ENCODE data around the gene TYW3. TPM values are rescaled to one million over a fixed set of nuclear protein-coding genes. Genes with fewer than 3 reads are reported as not detected.

The TYW3 gene
- total RNA-seq, 1 donor from 2014 or later, result 6.2 TPM

DNA sequence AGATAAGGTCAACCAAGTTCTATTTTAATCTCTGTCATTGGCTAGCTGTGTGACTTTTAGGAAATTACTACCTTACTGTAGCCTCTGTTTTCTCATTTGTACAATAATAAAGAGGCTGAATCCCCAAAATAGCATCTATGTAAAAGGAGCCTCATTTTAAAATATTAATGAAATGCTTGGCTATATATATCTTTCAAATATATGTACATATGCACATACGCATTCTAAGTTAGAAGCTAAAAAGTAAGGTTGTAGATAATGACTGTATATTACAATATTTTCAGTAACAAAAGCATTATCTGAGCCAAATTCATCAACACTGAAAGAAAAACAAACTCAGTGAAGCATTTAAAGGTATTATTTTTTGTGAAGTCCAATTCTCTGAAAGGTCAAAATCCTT lies 44.6 kb downstream of the TYW3 start:
- no peaks in the 10 kb centered on the region for H3K27me3 ChIP-seq
- H3K4me3 ChIP-seq, result no peak overlapping the region
- DNase-seq (ENCODE audit: low spot score in 2 of 2), result no peak
- no peaks in the 10 kb centered on the region for H3K4me1 ChIP-seq
- H3K9me3 ChIP-seq, result no peaks in the 10 kb centered on the region
- TF ChIP-seq, protein P1, sequence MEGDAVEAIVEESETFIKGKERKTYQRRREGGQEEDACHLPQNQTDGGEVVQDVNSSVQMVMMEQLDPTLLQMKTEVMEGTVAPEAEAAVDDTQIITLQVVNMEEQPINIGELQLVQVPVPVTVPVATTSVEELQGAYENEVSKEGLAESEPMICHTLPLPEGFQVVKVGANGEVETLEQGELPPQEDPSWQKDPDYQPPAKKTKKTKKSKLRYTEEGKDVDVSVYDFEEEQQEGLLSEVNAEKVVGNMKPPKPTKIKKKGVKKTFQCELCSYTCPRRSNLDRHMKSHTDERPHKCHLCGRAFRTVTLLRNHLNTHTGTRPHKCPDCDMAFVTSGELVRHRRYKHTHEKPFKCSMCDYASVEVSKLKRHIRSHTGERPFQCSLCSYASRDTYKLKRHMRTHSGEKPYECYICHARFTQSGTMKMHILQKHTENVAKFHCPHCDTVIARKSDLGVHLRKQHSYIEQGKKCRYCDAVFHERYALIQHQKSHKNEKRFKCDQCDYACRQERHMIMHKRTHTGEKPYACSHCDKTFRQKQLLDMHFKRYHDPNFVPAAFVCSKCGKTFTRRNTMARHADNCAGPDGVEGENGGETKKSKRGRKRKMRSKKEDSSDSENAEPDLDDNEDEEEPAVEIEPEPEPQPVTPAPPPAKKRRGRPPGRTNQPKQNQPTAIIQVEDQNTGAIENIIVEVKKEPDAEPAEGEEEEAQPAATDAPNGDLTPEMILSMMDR (IDR thresholded peaks at IDR 0.05), result no peak
- no peak overlapping the region for H3K27ac ChIP-seq
- H3K36me3 ChIP-seq, result no peaks in the 10 kb centered on the region
- intact Hi-C loops (cut with DNase I), result no loop called here

DNA sequence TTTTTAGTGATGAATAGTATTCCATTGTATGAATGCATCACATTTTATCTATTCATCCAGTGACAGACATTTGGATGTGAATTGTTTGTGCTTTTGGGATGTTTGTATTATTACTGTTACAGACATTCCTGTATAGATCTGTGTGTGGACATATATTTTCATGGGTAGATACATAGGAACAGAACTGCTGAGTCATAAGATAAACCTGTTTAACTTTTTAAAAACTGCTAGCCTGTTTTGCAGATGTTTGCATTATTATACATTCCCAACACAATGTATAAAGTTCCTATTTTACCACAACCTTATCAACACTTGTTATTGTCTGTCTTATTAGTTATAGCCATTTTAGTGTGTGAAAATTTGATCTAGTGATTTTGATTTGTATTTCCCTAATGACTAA lies 46.8 kb downstream of the TYW3 start:
- TF ChIP-seq, protein P1 (IDR thresholded peaks at IDR 0.05), result no peak
- intact Hi-C loops (cut with DNase I), result no loop called here
- Histone ChIP-seq H3K36me3 (no peaks in the 10 kb centered on the region), H3K9me3 (no peaks in the 10 kb centered on the region), H3K27ac (no peak overlapping the region), H3K4me3 (no peak overlapping the region), H3K27me3 (no peaks in the 10 kb centered on the region), H3K4me1 (no peaks in the 10 kb centered on the region)
- no peak for DNase-seq (ENCODE audit: low spot score in 2 of 2)

DNA sequence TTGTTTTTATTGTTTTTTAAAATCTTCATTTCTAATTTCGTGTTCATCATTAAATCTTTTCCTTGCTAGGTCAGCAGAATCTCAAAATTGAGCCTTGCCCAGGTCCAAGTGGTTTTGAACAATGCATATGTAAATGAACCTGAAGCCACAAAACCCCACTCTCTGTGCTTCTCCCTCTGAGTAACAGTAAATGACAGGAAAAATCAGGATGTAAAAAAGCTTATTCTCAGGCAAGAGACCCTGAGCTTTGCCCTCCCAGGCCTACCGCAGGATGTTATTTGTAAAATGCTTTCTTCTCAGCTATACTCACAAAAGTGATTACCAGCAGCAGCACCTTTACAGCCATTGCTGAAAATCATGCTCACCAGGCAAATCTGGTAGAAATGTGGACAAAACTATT lies 47.6 kb downstream of the TYW3 start:
- Histone ChIP-seq H3K27me3 (no peaks in the 10 kb centered on the region), H3K4me1 (no peaks in the 10 kb centered on the region), H3K9me3 (no peaks in the 10 kb centered on the region), H3K36me3 (no peaks in the 10 kb centered on the region), H3K27ac (no peak overlapping the region), H3K4me3 (no peak overlapping the region)
- no peak for DNase-seq (ENCODE audit: low spot score in 2 of 2)
- intact Hi-C loops (cut with DNase I), result no loop called here
- TF ChIP-seq, protein P1 (IDR thresholded peaks at IDR 0.05), result no peak

DNA sequence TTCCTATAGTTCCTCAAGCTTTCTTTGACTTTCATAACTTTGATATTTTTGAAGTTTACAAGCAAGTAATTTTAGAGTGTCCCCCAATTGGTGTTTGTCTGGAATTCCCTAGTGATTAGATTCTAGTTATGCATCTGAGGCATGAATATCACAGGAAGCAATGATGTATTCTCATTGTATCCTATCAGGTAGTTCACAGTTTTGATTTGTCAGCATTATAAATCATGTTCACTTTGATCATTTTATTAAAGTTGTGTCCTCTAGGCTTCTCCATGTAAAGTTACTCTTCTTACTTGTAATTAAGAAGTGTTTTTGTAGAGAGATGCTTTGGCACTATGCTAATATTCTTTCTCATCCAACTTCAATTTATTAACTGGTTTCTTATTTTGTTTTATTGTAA lies 53.0 kb downstream of the TYW3 start:
- intact Hi-C loops (cut with DNase I), result no loop called here
- TF ChIP-seq, protein P1 (IDR thresholded peaks at IDR 0.05), result no peak
- no peak for DNase-seq (ENCODE audit: low spot score in 2 of 2)
- no peaks in the 10 kb centered on the region for H3K36me3 ChIP-seq
- H3K27me3 ChIP-seq, result no peaks in the 10 kb centered on the region
- H3K4me3 ChIP-seq, result no peak overlapping the region
- no peaks in the 10 kb centered on the region for H3K4me1 ChIP-seq
- H3K27ac ChIP-seq, result no peak overlapping the region
- no peaks in the 10 kb centered on the region for H3K9me3 ChIP-seq

DNA sequence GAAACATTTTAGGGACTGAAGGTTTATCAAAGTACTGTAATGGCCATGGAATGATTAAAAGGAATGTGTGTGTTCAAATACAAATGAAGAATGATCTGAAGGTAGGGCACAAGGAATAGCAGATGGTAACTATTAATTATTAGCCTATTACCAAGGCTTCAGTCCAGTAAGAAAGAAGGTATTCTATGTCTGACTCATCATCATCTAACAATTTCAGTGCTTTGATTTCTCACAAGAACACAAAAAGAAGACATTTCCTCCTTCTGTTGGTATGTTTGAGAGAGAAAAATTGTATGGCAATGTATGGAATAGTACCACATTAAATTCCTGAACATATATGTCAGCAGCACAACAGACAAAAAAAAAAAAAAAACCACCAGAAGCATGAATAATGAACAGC lies 57.5 kb downstream of the TYW3 start:
- DNase-seq (ENCODE audit: low spot score in 2 of 2), result no peak
- no peaks in the 10 kb centered on the region for H3K36me3 ChIP-seq
- no peaks in the 10 kb centered on the region for H3K27me3 ChIP-seq
- intact Hi-C loops (cut with DNase I), result no loop called here
- H3K4me3 ChIP-seq, result no peak overlapping the region
- TF ChIP-seq, protein P1 (IDR thresholded peaks at IDR 0.05), result no peak
- no peaks in the 10 kb centered on the region for H3K9me3 ChIP-seq
- H3K27ac ChIP-seq, result no peak overlapping the region
- no peaks in the 10 kb centered on the region for H3K4me1 ChIP-seq

DNA sequence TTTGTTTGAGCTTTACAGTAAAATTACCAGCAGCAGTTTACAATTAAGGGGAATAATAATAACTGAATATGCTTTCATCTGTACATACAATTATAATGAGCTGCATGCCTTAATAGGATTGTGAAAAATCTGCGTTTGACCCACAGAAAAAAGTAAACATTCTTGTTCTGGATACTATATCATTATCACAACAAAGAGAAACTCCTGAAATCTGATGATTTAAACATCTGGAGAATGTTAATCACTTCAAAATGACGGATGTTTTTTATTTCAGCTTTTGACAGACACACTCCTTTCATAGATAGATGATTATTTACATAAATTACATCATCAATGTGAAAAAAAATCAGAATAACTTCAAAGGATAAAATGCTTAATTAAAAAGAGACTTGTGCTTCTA lies 58.5 kb downstream of the TYW3 start:
- Histone ChIP-seq H3K9me3 (no peaks in the 10 kb centered on the region), H3K4me3 (no peak overlapping the region), H3K27me3 (no peaks in the 10 kb centered on the region), H3K27ac (no peak overlapping the region), H3K4me1 (no peaks in the 10 kb centered on the region), H3K36me3 (no peaks in the 10 kb centered on the region)
- TF ChIP-seq, protein P1 (IDR thresholded peaks at IDR 0.05), result no peak
- DNase-seq (ENCODE audit: low spot score in 2 of 2), result no peak
- intact Hi-C loops (cut with DNase I), result no loop called here

Measured in ascending aorta (tissue), 2 donors.